Left hindlimb (tissue), 1 donor: ENCODE results near the gene EML1.
A peak's percentile ranks its signal among the peaks of the same experiment; 100 is the strongest.

Experiments
- DNase-seq: peaks from one replicate; pipeline ENCODE4 v3.0.0-alpha.2; 2018

The EML1 gene

GRCh38 chr14:99971941-99972747, 178.9 kb downstream of the EML1 start:
- no peak for DNase-seq

- no peak for DNase-seq
Measured at GRCh38 chr14:99972748-99973466, 179.7 kb downstream of the EML1 start.

DNA sequence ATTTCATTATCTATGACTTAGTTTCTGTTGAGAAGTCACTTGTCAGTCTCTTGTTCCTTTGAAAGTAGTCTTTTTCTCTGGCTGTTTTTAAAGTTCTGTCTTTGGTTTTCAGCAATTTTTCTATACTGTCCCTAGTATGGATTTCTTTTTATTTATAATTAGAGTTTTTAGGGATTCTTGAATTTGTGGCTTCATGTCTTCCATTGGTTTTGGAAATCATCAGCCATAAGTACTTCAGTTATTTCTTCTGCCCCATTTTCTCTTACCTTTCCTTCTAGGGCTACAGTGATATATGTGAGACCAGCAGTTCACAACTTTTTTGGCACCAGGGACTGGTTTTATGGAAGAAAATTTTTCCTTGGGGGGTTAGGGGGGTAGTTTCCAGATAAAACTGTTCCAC, 182.0 kb downstream of the EML1 start:
- DNase-seq, result no peak

DNA sequence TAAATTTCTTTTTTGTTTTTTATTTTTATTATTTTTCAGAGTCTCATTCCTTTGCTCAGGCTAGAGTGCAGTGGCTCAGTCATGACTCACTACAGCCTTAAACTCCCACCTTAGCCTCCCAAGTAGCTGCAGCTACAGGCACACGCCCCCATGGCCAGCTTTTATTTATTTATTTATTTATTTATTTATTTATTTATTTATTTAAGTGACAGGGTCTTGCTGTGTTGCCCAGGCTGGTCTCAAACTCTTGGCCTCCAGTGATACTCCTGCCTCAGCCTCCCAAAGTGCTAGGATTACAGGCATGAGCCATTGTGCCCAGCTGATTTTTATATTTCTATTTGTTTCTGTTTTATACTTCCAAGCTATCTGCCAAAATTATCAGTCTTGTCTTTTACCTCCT, 182.8 kb downstream of the EML1 start:
- DNase-seq, result no peak

- no peak for DNase-seq
Measured at GRCh38 chr14:99976681-99977080, 183.5 kb downstream of the EML1 start.

- DNase-seq, result no peak
Measured at GRCh38 chr14:99980299-99980698, 187.1 kb downstream of the EML1 start.

DNA sequence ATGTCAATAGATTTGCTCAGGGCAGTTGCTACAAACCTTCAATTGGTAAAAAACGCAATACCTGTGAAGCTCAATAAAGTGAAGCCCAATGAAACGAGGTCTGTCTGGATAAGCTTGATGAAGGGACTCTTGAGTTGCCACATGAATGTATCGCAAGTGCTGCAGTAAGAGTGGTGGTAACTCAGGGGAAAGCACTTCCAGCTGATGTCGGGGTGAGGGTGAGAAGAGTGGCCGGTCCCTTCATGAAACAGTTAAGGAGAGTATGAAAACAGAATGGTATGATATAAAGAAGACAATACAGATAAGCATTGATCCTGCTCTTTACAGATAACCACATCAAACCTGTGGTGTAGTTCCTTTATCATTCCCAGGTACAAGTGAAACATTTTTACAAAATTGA, 188.6 kb downstream of the EML1 start:
- no peak for DNase-seq

DNA sequence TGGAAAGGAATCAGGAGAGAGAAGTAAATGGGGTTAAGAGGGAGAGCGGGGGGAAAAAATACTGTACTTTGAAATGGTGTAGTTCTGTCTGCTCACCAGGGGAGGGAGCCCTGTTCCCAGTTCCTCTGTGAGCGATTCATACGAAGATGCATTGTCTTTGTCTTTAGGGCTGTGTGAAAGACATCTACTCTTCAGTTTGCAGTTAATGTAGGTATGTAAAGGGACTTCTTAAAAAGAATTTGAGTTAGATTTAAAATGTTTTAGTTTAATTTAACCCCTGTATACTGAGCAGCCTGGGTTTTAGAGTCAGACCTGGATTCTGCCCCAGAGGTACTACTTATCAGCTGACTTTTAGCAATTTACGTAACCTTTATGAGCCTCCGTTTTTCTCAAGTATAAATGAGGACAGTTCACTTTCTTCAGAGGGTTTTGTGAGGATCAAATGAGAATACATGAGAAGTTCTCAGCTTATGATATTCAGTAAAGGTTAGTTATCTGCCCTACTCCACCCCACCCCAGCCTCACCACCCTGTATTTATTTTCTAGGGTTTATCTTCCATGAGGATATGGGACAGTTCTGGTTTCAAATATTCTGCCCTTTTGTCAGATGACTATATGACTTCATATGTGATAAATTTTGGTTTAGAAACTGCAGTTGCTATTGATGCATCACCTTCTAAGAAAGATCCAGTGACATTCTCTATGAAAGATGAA, 189.5 kb downstream of the EML1 start:
- peak; percentile 65 for DNase-seq

DNA sequence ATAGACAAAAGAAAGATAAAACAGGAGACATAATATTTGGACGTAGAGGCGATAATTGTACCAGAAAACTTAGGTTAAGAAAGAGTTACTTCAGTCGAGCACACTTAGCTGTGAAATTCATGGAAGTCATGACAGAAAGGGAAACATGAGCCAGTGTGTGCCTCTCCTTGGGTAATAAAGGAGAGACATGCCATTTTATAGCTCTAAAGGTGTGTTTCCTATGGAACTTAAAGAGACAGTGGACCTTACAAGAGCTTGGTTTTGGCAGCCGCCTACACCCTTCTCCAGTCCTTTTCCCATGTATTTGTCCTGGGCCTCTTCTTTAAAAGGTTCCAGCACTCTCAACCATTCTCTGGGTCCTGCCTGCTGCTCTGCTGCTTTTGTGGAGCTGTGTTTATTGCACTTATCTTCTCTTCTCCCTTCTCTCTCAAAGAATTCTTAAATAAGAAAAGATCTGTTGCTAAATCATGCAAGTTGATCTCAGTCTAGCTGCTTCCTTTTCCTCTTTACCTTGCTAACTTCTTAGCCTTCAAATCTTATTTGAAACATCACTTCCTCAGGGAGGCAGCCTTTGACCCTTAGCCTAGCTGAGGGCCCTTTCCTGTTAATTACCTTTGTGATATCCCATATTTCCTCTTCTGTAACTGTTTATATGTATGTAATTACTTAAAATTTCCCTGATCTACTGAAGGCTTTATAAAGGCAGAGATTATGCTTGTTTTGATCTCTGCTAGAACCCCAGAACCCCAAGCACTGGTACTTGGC, 190.2 kb downstream of the EML1 start:
- DNase-seq, result no peak

DNA sequence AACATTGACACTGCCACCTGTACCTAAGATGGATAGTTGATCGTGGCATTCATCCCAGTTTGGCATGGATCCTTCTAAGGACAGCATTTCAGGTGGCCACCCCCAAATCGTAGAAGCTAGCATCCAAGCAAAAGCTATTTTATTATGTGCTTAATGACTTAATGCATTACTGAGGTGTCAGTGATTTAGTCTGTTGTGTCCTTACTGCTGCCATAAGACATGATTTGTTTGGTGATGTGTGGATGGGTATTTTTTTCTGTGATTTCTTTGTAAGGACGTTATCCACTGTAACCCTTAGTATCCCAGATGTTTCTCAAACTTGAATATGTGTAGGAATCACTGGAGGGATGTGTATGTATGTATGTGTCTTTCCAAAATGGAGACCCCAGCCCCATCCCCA, 190.8 kb downstream of the EML1 start:
- no peak for DNase-seq

DNA sequence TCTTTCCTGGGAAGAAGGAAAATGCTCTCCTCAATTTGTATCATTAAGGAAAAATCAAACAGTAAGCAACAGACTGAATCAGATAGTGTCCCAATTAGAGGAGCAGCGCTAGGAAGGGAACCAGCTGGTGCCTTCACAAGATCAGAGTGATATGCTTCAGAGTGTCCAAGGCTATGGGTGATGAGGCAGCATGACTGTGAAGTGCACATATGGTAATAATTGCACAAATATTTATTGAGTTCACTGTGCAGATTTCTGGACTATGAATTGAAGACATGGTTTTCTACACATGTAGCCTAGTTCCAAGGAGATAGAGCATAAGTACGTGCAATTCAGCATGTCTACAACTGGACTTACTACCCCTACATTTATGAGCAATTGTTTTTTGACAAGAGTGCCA, 193.2 kb downstream of the EML1 start:
- no peak for DNase-seq

DNA sequence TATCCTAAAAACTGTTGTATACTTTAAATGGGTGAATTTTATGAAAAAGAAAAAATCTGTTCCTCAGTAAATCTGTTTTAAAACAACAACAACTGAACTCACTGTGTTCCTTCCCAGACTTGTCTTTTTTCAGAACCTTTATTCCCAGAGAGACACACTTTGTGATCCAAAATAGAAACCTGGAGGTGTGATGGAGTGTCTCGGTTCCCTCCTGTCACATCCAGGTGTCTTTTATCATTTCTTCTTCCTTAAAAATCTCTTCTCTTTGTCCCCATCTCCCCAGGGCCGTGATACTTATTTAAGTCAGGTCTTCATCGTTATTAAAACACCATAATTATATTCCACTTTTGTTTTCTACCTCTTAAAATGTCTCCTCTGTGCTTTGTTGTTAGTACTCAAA, 195.8 kb downstream of the EML1 start:
- no peak for DNase-seq

DNA sequence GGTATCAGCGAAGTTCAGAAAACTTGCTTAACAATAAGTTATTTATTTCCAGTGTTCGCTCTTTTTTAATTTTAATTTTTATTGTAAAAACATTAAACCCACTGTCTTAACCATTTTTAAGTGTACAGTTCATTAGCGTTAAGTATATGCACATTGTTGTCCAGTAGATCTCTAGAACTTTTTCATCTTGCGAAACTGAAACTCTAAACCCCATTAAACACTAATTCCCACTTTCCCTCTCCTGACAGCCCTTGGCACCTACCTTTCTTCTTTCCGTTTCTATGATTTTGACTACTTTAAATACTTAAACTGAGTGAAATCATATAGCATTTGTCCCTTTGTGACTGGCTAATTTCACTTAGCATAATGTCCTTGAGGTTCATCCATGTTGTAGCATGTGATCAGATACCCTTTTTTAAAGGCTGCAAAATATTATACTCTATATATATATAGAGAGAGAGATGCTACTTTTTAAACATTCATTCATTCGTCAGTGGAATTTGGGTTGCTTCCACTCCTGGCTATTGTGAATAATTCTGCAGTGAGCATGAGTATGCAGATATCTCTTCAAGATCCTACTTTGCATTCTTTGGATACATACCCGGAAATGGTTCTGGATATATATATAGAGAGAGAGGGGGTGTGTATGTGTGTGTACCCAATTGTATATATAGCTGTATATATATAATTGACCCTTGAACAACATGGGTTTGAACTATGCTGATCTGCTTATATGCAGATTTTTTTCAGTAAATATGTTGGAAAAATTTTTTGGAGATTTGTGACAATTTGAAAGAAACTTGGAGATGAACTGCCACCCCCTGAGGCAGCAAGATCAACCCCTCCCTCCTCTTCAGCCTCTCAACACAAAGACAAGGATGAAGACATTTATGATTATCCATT, 197.3 kb downstream of the EML1 start:
- no peak for DNase-seq

GRCh38 chr14:99991331-99991730, 198.1 kb downstream of the EML1 start:
- no peak for DNase-seq
